Stimulated activated memory B cell treated with anti-CD40 and anti-IgM and Interleukin-4, amounts not matched to agents 10 μg/mL and 1 μg/mL and 100 μg/mL, for 72 hours (primary cell): ENCODE data around the gene PAX5.
A peak's percentile ranks its signal among the peaks of the same experiment; 100 is the strongest.

Experiments
- ATAC-seq: fragments of 150-1000 bp; cut with Tn5 transposase; 2 replicates; pipeline ENCODE4 v1.10.0; 2021
- H3K27ac Mint-ChIP-seq: one replicate; pipeline ENCODE4 v1.8.0; 2022; ENCODE audit warnings: mild to moderate bottlenecking, mixed read lengths
- H3K27me3 Mint-ChIP-seq: one replicate; pipeline ENCODE4 v1.8.0; 2022; ENCODE audit warnings: mixed read lengths
- H3K36me3 Mint-ChIP-seq: one replicate; pipeline ENCODE4 v1.8.0; 2022; ENCODE audit warnings: mixed read lengths
- H3K4me1 Mint-ChIP-seq: one replicate; pipeline ENCODE4 v1.8.0; 2022; ENCODE audit warnings: mixed read lengths
- H3K4me3 Mint-ChIP-seq: one replicate; pipeline ENCODE4 v1.8.0; 2022; ENCODE audit warnings: mild to moderate bottlenecking, moderate library complexity, mixed read lengths
- H3K9me3 Mint-ChIP-seq: one replicate; pipeline ENCODE4 v1.8.0; 2022; ENCODE audit warnings: mixed read lengths

Gene PAX5

DNA sequence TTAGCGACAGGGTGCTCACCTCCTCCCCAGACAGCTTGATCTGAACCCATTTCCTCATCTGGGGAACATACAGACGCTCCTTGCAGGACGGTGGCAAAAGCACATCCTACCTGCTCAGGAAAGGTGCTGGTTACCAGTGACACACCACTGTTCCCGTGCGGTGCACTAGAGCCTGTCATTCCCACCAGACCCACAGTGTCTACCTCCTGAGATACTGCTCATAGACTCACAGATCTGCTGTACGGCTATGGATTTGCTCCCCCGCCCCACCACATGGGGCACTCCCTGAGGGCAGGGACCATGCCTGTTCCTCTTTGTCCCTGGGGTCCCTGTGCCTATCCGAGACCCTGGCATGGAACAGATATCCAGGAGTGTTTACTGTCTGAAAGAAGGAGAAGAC lies 208.9 kb downstream of the PAX5 start:
- Mint-ChIP-seq H3K4me3 (no peak overlapping the region), H3K27ac (no peak overlapping the region), H3K9me3 (no peaks in the 10 kb centered on the region), H3K27me3 (peaks cover 4% of the 10 kb centered on the region), H3K4me1 (peaks cover 10% of the 10 kb centered on the region), H3K36me3 (no peaks in the 10 kb centered on the region)
- no peak for ATAC-seq

DNA sequence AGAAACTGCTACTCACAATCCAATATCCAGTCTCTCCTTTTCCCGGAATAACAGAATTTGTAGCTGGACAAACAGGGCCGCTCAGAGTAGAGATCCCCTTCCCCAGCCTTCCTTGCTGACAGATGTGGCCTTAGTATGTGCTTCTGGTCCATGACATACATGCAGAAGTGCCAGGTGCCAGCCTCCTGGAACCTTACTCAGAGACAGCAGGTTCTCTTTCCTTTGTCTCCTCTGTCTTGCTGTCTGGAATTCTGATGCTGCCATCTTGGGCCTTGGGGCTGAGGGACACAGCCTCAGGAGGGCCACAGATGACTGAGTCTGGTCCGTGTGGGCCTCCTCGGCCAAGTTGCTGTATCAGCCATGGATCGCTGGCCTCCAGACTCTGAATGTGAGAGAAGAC lies 210.1 kb downstream of the PAX5 start:
- Mint-ChIP-seq H3K27me3 (peaks cover 17% of the 10 kb centered on the region), H3K9me3 (no peaks in the 10 kb centered on the region), H3K4me3 (no peak overlapping the region), H3K36me3 (no peaks in the 10 kb centered on the region), H3K4me1 (peaks cover 17% of the 10 kb centered on the region), H3K27ac (no peak overlapping the region)
- ATAC-seq: no peak

DNA sequence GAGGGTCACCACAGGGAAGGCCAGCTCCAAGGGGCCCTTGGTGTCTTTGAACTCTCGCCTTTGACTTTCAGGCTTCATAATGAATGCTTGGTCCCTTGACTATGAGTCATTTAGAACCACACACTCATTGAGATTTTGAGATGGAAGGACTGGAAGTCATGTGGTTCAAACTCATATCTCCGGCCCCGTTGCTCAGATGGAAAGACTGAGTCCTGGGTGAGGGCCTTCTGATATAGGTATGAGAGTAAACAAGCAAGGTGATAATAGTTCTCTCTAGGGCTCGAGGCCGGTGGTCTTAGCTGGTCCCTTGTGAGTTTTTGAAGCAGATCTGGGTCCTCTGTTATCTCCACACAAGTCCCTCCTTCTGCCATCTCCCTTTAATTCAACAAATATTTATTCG lies 210.6 kb downstream of the PAX5 start:
- Mint-ChIP-seq H3K4me1 (peaks cover 17% of the 10 kb centered on the region), H3K27ac (no peak overlapping the region)

DNA sequence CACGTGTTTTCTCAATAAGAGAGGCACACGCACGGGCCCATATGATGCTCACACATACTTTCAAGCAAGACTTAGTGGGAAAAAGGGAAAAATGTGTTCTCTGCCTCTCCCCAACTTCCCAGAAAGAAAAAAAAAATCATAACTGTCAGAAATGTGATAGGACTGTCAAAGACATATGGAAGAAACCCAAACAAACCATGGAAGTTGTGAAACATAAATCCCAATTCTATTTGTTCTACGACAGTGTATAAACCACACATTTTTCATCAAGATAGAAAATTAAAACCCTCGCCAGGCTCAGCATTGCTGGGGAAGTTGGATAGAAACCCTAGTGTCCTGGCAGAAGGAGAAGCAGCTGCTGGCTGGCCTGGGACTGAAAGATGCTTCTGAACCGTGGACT lies 211.9 kb downstream of the PAX5 start:
- H3K27ac Mint-ChIP-seq: no peak overlapping the region
- no peak overlapping the region for H3K4me3 Mint-ChIP-seq
- H3K4me1 Mint-ChIP-seq: peaks cover 14% of the 10 kb centered on the region
- no peak for ATAC-seq
- H3K27me3 Mint-ChIP-seq: peaks cover 34% of the 10 kb centered on the region
- no peaks in the 10 kb centered on the region for H3K9me3 Mint-ChIP-seq
- no peaks in the 10 kb centered on the region for H3K36me3 Mint-ChIP-seq

More for the DNA sequence above, 210.6 kb downstream of the PAX5 start:
- Mint-ChIP-seq H3K36me3 (no peaks in the 10 kb centered on the region), H3K27me3 (peaks cover 21% of the 10 kb centered on the region), H3K9me3 (no peaks in the 10 kb centered on the region), H3K4me3 (no peak overlapping the region)
- no peak for ATAC-seq

DNA sequence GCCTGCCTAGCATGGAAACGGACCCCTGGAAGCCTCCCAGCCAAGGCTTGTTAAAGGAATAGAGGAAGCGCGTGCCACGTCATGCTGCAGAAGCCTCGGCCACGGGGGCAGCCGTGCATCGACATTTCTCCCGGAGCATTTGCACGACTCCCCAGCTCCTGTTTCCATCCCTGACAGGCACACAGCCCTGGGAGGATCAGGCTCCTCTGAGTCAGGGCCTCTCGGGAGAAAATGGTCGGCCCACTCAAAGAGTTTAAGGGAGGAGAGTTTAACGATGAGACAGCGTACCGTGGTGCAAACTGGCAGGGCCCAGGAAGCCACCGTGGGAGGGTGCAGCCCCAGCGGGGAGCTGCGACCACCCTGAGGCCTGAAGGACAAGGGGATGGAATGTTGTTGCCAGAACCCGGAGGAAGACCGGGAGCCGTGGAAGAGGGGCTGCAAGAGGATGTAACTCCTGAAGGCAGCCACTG lies 213.6 kb downstream of the PAX5 start:
- Mint-ChIP-seq H3K36me3 (no peaks in the 10 kb centered on the region), H3K9me3 (no peaks in the 10 kb centered on the region), H3K27me3 (peaks cover 49% of the 10 kb centered on the region), H3K27ac (no peak overlapping the region), H3K4me1 (peaks cover 14% of the 10 kb centered on the region), H3K4me3 (no peak overlapping the region)
- no peak for ATAC-seq

DNA sequence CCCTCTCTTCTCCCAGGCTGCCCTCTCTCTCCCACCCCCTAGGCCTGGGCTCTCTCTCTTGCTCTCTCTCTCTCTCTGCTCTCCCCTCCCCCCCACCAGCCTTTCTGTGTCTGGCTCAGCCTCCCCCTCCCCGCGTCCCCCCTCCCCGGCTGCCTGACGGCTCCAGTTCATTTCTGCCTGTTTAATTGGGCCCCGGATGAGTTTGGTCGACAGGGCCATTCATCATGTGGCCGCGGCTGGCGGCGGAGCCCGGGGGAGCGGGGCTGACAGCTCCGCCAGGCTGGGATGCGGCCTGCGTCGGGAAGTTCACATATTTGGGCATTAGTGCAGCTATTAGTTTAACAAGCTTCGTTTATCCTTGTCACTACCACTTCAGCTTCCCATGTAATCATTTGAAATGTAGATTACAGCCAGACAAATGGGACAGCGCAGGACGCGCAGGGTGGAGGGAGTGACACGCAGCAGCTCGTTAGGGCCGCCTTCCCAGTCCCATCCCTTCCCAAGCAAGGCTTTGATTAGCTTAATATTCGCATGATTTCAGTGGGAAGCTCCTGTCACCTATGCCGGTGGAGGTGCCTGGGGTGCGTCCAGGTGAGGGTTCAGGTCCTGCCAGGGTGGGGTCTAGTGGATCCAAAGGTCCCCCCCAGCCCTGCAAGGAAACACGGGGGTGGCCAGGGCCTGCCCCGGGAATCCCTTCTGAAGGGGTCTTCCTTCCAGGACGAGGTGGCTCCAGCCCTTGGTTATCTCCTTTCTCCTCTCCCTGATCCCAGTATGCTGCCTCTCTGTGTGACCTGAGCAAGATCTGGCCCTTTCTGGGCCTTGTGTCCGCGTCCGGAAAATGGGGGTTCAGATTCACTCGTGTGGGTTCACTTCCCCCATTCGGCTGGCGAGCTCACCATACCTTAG lies 214.8 kb downstream of the PAX5 start:
- Mint-ChIP-seq H3K4me3 (no peak overlapping the region), H3K9me3 (no peaks in the 10 kb centered on the region), H3K27me3 (peaks cover 49% of the 10 kb centered on the region), H3K36me3 (no peaks in the 10 kb centered on the region), H3K27ac (no peak overlapping the region), H3K4me1 (peaks cover 14% of the 10 kb centered on the region)
- peak; percentile 41 for ATAC-seq

DNA sequence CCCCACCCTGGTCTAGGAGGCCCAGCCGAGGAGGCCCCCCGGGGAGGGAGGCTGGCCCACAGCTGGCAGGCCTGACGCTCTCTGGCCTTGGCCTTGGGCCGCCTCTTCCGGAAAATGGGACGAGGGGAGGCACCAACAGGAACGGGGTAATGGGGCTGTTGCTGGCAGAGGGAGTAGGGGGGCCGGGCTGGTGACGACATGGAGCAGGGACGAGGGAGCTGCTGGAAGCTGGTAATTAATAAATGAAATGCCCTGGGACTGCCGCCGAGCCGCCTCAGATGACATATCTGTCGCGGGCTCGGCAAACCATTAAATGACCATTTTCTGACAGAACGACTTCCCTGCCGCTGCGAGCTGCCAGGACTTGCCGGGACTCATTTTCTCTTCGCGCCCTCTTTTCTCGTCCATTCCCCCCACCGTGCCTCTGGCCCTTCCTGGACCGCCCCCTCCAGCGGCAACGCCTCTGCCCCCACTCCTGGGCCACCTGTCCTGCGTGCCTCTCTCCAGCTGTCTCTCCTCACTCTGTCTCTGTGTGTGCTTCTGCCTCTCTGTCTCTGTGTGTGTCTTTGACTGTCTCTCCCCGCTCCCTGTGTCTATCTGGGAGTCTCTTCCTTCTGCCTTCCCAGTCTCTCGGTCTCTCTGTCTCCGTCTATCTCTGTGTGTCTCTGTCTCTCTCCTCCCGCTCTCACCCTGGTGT lies 215.7 kb downstream of the PAX5 start:
- H3K27me3 Mint-ChIP-seq: peaks cover 49% of the 10 kb centered on the region
- H3K9me3 Mint-ChIP-seq: no peaks in the 10 kb centered on the region
- H3K4me3 Mint-ChIP-seq: no peak overlapping the region
- ATAC-seq: peak; percentile 35
- peaks cover 14% of the 10 kb centered on the region for H3K4me1 Mint-ChIP-seq
- no peak overlapping the region for H3K27ac Mint-ChIP-seq
- no peaks in the 10 kb centered on the region for H3K36me3 Mint-ChIP-seq

DNA sequence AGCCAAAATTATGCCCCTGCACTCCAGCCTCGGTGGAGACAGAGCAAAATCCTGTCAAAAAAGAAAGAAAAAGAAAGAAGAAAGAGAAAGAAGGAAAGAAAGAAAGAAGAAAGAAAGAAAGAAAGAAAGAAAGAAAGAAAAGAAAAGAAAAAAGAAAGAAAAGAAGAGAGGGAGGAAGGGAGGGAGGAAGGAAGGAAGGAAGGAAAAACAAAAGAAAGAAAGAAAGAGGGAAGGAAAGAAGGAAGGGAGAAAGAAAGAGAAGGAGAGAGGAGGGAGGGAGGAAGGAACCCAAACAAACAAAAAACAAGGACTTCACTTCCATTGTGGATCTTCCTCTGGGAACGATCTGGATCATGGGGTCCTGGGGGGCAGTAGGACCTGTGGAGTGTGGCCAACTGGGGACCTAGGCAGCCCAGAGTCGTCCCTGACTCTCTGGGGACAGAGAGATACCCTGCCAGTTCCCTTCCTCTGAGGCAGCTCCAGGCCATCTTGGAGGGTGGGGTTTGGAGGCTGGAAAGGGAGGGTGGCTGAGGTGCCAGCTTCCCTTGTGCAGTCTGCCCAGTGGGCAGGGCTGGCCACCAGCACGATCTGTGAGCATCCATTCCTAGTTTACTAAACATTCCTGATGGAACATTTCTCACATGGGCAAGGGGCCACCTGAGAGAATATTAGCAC lies 216.8 kb downstream of the PAX5 start:
- ATAC-seq: no peak
- Mint-ChIP-seq H3K36me3 (no peaks in the 10 kb centered on the region), H3K27me3 (peaks cover 49% of the 10 kb centered on the region), H3K27ac (no peak overlapping the region), H3K4me1 (peaks cover 14% of the 10 kb centered on the region), H3K4me3 (no peak overlapping the region), H3K9me3 (no peaks in the 10 kb centered on the region)

DNA sequence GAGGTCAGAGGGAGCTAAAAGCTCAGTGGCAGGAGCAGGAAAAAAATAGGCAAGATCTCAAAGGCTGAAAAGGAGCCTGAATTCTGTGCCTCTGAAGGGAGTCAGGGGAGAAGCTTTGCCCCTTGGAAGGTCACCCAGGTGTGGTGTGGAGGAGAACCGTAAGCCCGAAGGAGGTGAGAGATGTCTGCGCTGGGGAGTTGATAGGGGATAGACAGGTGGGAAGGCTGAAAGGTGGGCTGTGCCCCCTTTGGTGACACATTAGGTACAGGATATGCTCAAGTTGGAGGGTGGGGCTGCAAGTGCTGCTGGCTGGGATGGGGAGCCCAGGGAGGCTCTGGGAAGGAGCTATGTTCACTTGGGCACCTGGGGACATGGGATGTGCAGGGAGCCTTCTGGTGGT lies 217.7 kb downstream of the PAX5 start:
- Mint-ChIP-seq H3K36me3 (no peaks in the 10 kb centered on the region), H3K4me3 (no peak overlapping the region), H3K4me1 (peaks cover 14% of the 10 kb centered on the region), H3K27ac (no peak overlapping the region), H3K27me3 (peaks cover 49% of the 10 kb centered on the region), H3K9me3 (no peaks in the 10 kb centered on the region)
- no peak for ATAC-seq

DNA sequence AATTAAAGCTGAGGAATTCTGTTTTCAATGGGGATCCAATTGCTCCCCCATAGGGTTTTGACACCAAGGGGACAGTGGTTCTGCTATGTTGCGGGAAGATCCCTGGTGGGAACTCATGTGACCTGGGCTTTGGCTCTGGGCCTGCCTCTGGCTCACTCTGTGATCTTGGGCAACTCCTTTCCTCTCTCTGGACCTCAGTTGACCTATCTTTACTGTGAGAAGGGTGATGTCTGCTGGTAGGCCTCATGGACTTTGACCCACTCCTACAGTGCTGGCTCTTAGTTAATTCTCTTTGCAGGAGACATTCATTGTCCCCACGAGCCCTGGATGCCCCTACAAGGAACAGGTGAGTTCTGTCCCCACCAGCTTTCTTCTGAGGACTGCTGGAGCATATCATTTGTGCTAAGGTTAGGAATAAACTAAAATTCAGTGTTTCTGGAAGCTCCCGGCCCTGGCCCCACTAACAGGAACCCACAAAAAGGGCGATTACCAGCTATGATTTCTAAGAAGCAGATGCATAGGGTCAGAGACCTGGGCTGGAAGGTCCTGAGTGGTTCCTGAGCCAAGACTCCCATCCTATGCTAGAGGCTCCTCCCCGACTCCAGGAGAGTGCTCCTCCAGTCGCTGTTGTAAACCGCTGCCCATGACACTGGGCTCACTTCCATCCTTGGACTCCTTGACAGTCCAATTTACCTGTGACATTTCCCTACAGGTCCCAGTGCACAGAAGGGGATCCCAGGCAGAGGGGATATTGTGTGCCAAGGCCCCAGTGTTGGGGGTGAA lies 218.3 kb downstream of the PAX5 start:
- Mint-ChIP-seq H3K36me3 (no peaks in the 10 kb centered on the region), H3K9me3 (no peaks in the 10 kb centered on the region), H3K27ac (no peak overlapping the region), H3K4me1 (peaks cover 14% of the 10 kb centered on the region), H3K4me3 (no peak overlapping the region), H3K27me3 (peaks cover 49% of the 10 kb centered on the region)
- ATAC-seq: no peak

DNA sequence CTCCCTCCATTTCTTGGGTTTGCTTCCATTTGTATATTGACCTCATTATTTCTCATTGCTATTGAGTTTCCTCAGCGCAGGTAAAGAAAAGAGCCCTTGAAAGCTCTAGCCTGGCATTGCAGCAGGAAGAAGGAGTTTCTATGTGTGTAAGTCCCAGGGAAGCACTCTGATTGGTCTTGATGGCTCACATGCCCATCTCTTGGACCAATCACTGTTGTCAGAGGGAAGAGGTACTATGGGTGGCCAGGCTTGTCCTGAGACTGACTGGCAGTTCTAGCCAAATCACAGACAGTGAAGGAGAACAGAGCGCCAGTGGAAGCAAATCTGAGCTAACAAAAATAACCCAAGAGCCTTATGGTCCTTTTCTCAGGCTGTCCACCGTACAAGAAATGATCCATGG lies 219.0 kb downstream of the PAX5 start:
- peaks cover 44% of the 10 kb centered on the region for H3K27me3 Mint-ChIP-seq

DNA sequence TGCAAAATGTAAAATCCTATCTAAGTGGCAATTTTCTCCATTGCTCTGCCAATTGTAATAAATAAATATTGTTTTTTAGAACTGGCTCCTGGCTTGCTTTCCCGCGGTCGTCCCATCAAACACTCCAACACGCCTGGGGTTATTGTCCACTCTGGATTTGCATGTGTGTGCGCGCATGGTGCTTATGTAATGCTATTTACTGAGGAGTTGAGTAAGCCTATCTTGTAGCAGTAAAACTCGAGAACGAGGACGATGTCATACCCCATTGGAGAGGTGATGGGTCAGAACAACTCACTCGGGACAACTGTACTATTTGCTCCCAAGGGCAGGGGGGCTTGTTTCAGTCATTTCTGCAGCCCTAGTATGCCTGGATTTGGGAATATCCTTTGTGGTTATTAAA lies 220.9 kb downstream of the PAX5 start:
- Mint-ChIP-seq H3K27ac (no peak overlapping the region), H3K27me3 (peaks cover 25% of the 10 kb centered on the region), H3K4me3 (no peak overlapping the region), H3K9me3 (no peaks in the 10 kb centered on the region), H3K4me1 (peaks cover 4% of the 10 kb centered on the region), H3K36me3 (no peaks in the 10 kb centered on the region)
- no peak for ATAC-seq

More for the DNA sequence above, 219.0 kb downstream of the PAX5 start:
- Mint-ChIP-seq H3K27ac (no peak overlapping the region), H3K4me3 (no peak overlapping the region), H3K9me3 (no peaks in the 10 kb centered on the region), H3K36me3 (no peaks in the 10 kb centered on the region), H3K4me1 (peaks cover 11% of the 10 kb centered on the region)
- ATAC-seq: no peak

DNA sequence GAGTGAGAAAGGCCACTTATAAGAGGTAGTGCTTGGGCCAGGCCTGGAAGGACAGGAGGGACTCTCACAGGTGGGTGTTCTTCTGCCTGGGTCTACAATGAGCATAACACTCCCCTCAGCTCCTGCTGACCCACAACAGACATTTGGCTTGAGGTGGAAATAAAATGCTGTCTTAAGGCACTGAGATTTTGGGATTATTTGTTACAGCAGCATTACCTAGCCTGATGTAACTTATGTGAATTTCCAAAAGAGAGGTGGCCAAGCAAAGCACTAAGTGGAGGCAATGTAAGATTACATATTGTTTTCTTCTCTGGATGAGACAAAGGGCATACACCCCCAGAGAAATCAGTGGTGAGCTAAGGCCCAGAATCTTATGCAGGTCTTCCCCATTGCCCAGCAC lies 221.5 kb downstream of the PAX5 start:
- peaks cover 6% of the 10 kb centered on the region for H3K4me1 Mint-ChIP-seq
- ATAC-seq: no peak
- H3K9me3 Mint-ChIP-seq: no peaks in the 10 kb centered on the region
- no peak overlapping the region for H3K4me3 Mint-ChIP-seq
- no peak overlapping the region for H3K27ac Mint-ChIP-seq
- H3K36me3 Mint-ChIP-seq: no peaks in the 10 kb centered on the region
- peaks cover 19% of the 10 kb centered on the region for H3K27me3 Mint-ChIP-seq

DNA sequence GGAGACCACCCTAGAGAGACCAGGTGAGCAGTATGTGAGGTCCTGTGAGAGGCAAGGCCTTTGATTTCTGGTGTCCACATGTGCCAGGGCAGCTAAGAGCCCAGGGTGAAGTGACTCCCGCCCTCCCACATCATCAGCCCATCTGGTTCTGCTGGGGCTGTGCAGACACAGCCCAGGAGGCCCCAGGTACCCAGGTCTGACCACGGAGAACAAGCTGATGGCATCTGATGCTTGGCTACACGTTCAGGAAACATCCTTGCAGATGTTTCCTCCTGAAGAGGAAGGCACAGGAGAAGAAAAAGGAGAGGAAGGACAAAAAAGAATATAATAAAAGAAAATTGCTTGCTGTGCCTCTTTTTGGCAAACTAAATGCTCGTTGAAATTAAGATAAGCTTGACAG lies 225.8 kb downstream of the PAX5 start:
- Mint-ChIP-seq H3K4me1 (peaks cover 6% of the 10 kb centered on the region), H3K27me3 (no peaks in the 10 kb centered on the region), H3K9me3 (no peaks in the 10 kb centered on the region), H3K4me3 (no peak overlapping the region), H3K36me3 (no peaks in the 10 kb centered on the region), H3K27ac (no peak overlapping the region)
- no peak for ATAC-seq

DNA sequence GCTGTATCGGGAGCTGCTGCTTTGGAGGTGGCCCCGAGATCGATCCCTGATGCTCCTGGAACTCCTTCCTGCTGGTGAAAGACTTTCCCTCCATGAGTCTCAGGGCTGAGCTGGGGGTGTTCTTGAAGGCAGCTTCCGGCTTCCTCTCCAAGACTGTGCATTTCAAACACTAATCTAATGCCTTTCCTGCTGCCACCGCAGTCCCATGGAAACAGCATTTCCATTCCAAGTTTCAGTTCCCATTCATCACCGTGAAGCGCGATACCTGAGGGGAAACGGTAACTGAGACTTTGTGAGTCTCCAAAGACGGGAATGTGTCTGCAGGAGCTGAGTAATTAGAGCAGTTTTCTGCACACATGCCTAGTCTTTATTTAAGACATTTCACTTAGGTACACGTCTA lies 230.1 kb downstream of the PAX5 start:
- no peak overlapping the region for H3K27ac Mint-ChIP-seq
- peaks cover 6% of the 10 kb centered on the region for H3K4me1 Mint-ChIP-seq
- no peaks in the 10 kb centered on the region for H3K36me3 Mint-ChIP-seq
- H3K9me3 Mint-ChIP-seq: no peaks in the 10 kb centered on the region
- ATAC-seq: no peak
- H3K27me3 Mint-ChIP-seq: peaks cover 24% of the 10 kb centered on the region
- H3K4me3 Mint-ChIP-seq: no peak overlapping the region
